GM21717 (cell line): Measurements from ENCODE around the gene NASP.

Source experiments
- ATAC-seq: cut with Tn5 transposase; IDR thresholded peaks from one replicate; pipeline ENCODE4 v1.9.1; 2021; ENCODE audit warnings: mild to moderate bottlenecking, moderate library complexity; ENCODE audit not compliant: unreplicated experiment

NASP gene

GRCh38 chr1:45619149-45619921, 35.5 kb downstream of the NASP start:
- no peak for ATAC-seq

- ATAC-seq: no peak
Observed at GRCh38 chr1:45620588-45621500, 37.0 kb downstream of the NASP start.

- no peak for ATAC-seq
Observed at GRCh38 chr1:45621501-45621836, 37.6 kb downstream of the NASP start.

DNA sequence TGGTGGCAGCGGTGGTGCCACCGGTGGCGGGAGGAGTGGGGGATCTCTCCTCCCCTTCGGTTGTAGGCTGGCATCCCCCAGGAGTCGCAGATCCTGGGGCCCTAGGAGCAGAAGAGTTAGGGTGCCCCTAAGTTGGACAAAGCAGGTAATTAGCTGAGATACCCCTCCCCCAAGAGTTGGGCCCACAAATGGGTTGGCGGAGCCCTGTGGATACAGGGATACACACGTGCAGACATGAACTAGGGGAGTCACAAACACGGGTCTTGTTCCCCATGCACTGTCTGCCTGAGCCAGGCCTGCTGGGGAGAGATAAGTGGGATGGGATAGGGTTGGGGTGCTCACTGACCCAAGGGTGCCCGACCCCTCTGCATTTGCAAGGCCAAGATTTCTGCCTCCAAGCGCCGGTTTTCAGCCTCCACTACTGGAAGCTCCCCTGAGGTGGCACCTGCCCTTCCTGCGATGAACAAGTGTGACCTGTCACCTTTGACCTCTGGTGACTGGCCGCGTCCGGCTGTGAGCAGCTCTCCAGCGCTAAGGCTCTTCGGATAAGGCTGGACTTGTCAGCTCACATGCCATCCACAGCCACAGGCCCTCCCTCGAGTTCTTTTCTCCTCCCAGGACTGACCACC, 38.2 kb downstream of the NASP start:
- no peak for ATAC-seq

DNA sequence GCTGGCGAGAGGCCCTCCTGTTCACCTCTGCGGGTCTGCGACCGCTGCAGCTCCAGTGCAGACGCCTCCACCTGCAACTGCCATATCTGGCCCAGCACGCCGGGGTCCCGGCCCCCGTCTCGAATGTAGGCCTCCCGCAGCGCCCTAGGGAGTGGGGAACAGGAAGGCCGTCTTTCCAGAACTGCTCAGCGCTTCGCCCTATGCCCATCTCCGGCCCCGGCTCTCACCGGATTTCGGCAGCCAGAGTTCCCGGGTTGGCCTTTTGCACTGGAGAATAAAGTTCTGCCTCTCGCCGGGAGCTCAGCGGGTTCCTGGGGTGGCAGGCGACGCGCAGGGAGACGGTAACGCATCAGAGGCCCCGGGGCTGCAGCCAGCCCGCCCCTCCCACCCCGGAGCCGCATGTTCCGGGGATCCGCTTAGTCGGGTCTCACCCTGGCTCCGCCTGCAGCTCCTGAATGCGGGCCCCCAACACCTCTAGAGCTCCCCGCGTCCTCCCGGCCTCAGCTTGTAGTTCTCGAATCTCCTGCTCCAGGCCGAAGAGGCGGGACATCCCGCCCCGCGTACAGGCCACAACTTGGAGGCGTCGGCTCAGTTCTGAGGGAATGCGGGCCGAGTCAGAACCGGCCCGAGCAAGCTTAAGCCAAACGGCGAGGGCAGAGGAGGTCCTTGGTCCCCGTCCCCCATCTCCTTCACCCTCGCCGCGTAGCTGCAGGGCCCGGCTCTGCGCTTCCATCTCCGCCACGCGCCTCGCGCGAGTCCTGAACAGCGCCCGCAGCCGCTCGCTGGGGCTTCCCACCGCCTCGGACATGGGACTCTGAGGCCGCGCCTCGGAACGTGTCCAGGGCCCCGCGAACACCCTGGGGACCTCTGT, 38.9 kb downstream of the NASP start:
- ATAC-seq: no peak

DNA sequence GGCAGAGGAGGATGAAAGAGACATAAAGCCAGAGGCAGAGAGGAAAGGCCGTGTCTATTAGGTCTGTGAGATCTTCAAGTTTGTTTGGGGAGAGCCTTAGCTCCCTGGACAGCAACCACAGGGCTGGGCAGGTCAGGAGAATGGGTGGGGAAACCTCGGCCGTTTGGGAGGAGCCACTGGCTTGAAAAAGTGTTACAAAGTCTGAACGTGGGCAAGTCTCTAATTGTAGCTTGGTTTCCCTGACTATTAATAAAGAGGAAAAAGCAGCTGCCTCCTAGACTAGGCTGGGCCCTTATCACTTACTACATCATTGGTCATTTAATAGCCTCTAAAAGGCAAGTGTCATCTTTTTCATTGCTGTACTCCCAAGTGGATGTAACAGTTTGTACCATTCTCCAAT, 40.1 kb downstream of the NASP start, which contains the start of gene CCDC17:
CCDC17 (minus strand) TSS at position 83 of the 400 bp plus-strand sequence. CDS start 145 bp downstream, outside the sequence.
- ATAC-seq: no peak

- ATAC-seq: no peak
Observed at GRCh38 chr1:45629035-45629434, 45.2 kb downstream of the NASP start.

- ATAC-seq: no peak
Observed at GRCh38 chr1:45630429-45630828, 46.6 kb downstream of the NASP start.

GRCh38 chr1:45635211-45635610, 51.4 kb downstream of the NASP start:
- ATAC-seq: no peak

- ATAC-seq: no peak
Observed at GRCh38 chr1:45640293-45640692, 56.5 kb downstream of the NASP start.

GRCh38 chr1:45643321-45643720, 59.5 kb downstream of the NASP start:
- no peak for ATAC-seq

DNA sequence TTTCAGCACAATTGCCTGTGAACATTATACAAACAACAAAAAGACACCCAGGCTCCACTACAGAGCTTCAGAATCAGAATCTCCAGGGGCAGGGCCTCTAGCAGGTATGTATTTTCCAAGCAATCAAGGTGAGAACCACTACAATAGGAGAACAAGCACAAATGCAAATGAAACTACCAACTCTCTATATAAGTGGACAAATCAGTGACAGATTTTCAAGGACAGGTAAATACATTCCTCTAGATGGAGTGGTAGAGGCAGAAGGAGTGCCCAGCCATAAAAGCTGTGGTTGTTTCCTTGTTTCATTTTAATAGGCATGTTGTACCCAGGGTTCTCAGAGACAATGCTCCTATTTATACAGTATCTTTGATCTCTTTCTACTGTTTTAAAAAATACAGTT, 60.1 kb downstream of the NASP start:
- no peak for ATAC-seq

DNA sequence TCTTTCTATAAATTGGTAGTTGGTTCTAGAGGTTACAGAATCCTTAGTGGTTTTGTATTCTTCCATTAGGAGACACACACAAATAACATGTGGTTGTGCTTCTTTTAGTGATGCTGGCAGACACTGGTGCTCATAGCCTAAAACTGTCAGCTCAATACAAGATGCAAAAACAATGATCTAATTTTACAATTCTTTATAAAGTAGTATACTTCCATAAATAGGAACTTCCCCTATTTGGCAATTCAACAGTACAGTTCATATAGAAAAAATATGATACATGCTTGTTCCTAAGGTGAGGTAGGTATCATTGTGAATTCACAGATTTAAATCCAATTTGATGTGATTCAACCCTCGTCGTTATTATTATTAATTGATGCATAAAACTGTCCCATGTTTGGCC, 60.8 kb downstream of the NASP start:
- ATAC-seq: no peak

- no peak for ATAC-seq
Observed at GRCh38 chr1:45647248-45648021, 63.6 kb downstream of the NASP start.

- ATAC-seq: no peak
Observed at GRCh38 chr1:45654540-45655280, 70.9 kb downstream of the NASP start.

DNA sequence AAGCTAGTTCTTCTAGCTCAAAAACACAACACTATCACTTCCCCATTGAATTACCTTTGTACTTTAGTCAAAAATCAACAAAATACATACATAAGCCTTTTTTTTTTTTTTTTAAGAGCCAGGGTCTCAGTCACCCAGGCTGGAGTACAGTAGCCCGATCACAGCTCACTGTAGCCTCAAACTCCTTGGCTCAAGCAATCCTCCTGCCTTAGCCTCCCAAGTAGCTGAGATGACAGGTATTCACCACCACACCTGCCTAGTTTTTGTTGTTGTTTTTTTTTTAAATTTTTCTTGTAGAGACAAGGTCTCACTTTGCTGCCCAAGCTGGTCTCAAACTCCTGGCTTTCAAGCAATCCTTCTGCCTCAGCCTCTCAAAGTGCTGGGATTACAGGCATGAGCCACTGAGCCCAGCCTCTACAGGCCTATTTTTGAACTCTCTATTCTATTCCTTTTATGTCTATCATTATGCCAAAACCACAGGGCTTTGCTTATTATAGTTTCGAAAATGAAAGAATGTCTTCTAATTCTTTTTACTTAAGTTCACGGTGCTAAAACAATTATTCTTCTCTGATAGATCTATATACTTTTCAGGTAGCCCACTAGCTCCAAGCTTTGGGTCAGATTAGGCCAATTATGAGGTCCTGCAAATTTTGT, 72.9 kb downstream of the NASP start:
- no peak for ATAC-seq

DNA sequence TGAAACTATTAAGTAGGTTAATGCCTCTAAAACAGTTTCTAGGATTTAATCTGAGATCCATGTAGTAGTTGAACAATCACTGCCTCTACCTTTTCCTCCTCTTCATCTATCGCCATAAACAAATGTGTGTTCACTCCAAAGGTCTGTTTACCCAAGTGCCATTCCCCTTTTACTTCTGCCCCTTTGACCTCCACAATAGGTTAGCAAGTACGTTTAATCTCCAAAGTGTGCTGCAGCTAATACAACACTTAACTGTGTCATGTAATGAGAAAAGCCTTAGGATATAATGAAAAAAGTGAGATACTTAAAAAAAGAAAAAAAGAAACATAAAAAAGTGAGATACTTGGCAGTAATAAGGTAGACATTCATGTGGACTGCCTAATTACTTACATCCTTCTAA, 74.3 kb downstream of the NASP start:
- ATAC-seq: no peak

GRCh38 chr1:45659222-45659621, 75.4 kb downstream of the NASP start:
- no peak for ATAC-seq

DNA sequence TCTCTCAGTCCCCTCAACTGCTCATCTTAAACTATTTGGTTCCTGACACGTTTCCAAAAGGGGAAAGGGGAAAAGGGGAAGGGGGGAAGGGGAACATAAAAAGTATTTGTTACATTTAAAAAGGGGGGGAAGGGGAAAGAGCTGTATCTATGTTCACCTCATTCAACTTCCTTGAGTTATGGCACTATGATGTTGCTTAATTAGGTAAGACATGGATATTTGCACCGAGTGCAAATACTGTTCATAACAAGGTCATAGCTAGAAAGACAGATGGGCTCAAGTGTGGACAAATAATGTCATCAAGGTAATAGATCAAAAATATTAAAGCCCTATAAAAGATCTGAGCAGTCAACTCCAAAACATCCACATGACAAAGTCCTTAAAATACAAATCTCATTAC, 76.5 kb downstream of the NASP start:
- ATAC-seq: no peak
